ENCODE measurements around the gene P4HA3.

P4HA3 gene

DNA sequence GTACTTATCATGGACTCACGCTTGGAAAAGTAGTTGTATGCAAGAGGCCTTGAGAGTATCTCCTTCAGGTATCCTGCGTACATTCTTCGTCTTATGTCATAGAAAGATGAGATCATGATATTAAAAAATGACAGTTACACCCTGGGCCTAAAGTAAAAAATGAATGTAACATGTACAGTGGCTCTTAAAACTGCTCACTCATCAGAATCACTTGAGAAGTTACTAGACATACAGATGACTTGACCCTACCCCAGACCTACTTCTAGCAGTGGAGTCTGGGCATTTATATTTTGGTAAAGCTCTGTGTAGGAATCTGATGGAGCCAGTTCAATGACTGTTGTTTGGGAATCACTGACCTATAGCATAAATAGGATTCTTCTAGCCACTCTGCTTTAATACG lies 85.9 kb downstream of the P4HA3 start:
- H3K4me3 ChIP-seq (ENCODE audit: low read depth in 1 of 5, low read length in 5 of 5) = no peak overlapping the region
- H3K4me1 ChIP-seq (ENCODE audit: control insufficient read depth in 5 of 5, insufficient read depth in 5 of 5, low read length in 5 of 5) = peaks cover 0 to 7% (median 0%) of the 10 kb centered on the region in 5 donors
- no peaks in the 10 kb centered on the region for H3K9me3 ChIP-seq (ENCODE audit: control insufficient read depth in 5 of 5, low read length in 5 of 5)
- H3K27me3 ChIP-seq (ENCODE audit: control insufficient read depth in 5 of 5, insufficient read depth in 4 of 5, low read length in 5 of 5) = no peaks in the 10 kb centered on the region
- H3K27ac ChIP-seq (ENCODE audit: low read depth, low read length) = no peak overlapping the region
- peaks cover 5 to 16% (median 8%) of the 10 kb centered on the region in 5 donors for H3K36me3 ChIP-seq (ENCODE audit: control insufficient read depth in 5 of 5, insufficient read depth in 5 of 5, low read length in 5 of 5)
- H3K9ac ChIP-seq (ENCODE audit: low read length in 5 of 5) = no peak overlapping the region

DNA sequence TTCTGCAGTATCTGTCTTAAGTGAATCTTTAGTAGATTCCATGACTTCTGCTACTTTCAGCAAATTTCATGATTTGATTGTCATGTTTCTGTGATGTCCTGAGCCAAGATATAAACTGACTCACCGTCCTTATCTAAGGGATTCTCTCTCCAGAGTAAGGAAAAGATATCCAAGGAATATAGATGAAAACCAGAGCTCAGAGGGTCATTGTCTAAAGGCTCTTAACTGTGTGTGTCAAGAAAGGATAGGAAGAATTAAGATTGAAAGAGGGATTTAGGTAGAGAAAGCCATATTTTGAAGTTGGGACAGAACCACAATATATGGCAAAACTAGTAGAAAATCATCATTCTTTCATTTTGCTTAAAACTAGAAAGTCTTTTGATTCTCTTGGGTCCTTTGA lies 89.6 kb downstream of the P4HA3 start:
- no peak overlapping the region for H3K27ac ChIP-seq (ENCODE audit: low read depth, low read length)
- H3K9ac ChIP-seq (ENCODE audit: low read length in 5 of 5) = no peak overlapping the region
- no peaks in the 10 kb centered on the region for H3K27me3 ChIP-seq (ENCODE audit: control insufficient read depth in 5 of 5, insufficient read depth in 4 of 5, low read length in 5 of 5)
- H3K4me1 ChIP-seq (ENCODE audit: control insufficient read depth in 5 of 5, insufficient read depth in 5 of 5, low read length in 5 of 5) = peaks cover 0 to 3% (median 0%) of the 10 kb centered on the region in 5 donors
- peaks cover 0 to 5% (median 0%) of the 10 kb centered on the region in 5 donors for H3K36me3 ChIP-seq (ENCODE audit: control insufficient read depth in 5 of 5, insufficient read depth in 5 of 5, low read length in 5 of 5)
- no peaks in the 10 kb centered on the region for H3K9me3 ChIP-seq (ENCODE audit: control insufficient read depth in 5 of 5, low read length in 5 of 5)
- H3K4me3 ChIP-seq (ENCODE audit: low read depth in 1 of 5, low read length in 5 of 5) = no peak overlapping the region

DNA sequence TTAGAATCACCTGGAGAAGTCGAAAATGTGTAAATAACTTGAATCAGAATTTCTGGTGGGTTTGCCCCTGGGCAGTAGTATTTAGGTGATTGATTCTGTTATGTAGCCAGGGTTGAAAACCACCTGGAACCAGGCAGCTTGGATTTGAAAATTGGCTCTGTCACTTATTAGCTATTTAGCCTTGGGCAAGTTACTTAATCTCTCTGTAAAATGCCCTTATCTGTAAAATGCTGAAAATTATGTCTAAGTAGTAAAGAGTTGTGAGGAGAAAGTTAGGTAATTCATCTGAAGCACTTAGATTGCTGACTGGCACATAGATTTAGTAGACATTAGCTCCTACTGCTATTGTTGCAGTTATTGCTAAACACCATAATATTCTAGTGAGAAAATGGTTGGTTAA lies 91.1 kb downstream of the P4HA3 start:
- Histone ChIP-seq H3K27ac (ENCODE audit: low read depth, low read length) (no peak overlapping the region), H3K9ac (ENCODE audit: low read length in 5 of 5) (no peak overlapping the region), H3K36me3 (ENCODE audit: control insufficient read depth in 5 of 5, insufficient read depth in 5 of 5, low read length in 5 of 5) (peaks cover 0 to 5% (median 2%) of the 10 kb centered on the region in 5 donors), H3K4me3 (ENCODE audit: low read depth in 1 of 5, low read length in 5 of 5) (no peak overlapping the region), H3K9me3 (ENCODE audit: control insufficient read depth in 5 of 5, low read length in 5 of 5) (no peaks in the 10 kb centered on the region), H3K27me3 (ENCODE audit: control insufficient read depth in 5 of 5, insufficient read depth in 4 of 5, low read length in 5 of 5) (no peaks in the 10 kb centered on the region), H3K4me1 (ENCODE audit: control insufficient read depth in 5 of 5, insufficient read depth in 5 of 5, low read length in 5 of 5) (no peaks in the 10 kb centered on the region)
